ENCODE measurements around the gene ZBED4.

DNA sequence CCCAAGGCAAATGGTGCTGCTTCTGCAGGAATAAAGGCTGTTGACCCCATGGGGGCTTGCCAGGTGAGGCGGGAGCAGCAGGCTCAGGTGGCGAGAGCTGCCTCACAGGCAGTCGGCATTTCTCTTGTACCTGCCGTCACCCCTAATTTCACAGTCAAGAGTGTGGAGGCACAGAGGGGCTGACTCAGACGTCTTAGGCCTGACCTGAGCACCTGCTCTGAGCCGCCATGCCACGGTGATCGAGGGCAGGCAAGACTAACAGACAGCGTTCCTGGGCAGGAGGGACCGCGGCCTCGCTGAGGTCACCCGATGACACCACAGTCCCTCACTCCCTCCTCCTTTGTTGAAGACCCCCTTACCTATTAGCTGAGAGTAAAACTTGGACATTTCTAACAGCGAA lies 59.4 kb downstream of the ZBED4 start:
- TF ChIP-seq SUZ12 (IDR thresholded peaks at IDR 0.05; ENCODE audit: extremely low read depth, insufficient read depth, insufficient read length) (no peak), ZNF274 (IDR thresholded peaks at IDR 0.05; ENCODE audit: low read depth, low read length) (no peak), YY1 (IDR thresholded peaks at IDR 0.05; ENCODE audit: insufficient read depth, insufficient read length) (no peak)
